VCaP (cell line): ENCODE results near the gene TAB2.

Experiments
- H3K27ac ChIP-seq: fragments of 450-650 bp; 2 replicates; pipeline ENCODE4 v1.5.1; 2017
- CTCF ChIP-seq: fragments of 450-650 bp; conservative IDR thresholded peaks from 2 replicates; pipeline ENCODE4 v1.5.1; 2017; ENCODE audit warnings: mild to moderate bottlenecking, moderate library complexity

The TAB2 gene

GRCh38 chr6:149437212-149437611, 119.7 kb downstream of the TAB2 start:
- TF ChIP-seq CTCF: no peak
- no peak overlapping the region for H3K27ac ChIP-seq

- H3K27ac ChIP-seq: no peak overlapping the region
- no peak for TF ChIP-seq CTCF
Measured at GRCh38 chr6:149438855-149439254, 121.3 kb downstream of the TAB2 start.

GRCh38 chr6:149439626-149440025, 122.1 kb downstream of the TAB2 start:
- no peak for TF ChIP-seq CTCF
- H3K27ac ChIP-seq: no peak overlapping the region

- no peak overlapping the region for H3K27ac ChIP-seq
- no peak for TF ChIP-seq CTCF
Measured at GRCh38 chr6:149440735-149441671, 123.5 kb downstream of the TAB2 start.

- H3K27ac ChIP-seq: no peak overlapping the region
- TF ChIP-seq CTCF: no peak
Measured at GRCh38 chr6:149441740-149442139, 124.2 kb downstream of the TAB2 start.

GRCh38 chr6:149443411-149444181, 126.1 kb downstream of the TAB2 start:
- TF ChIP-seq CTCF: no peak

GRCh38 chr6:149444360-149445094, 127.0 kb downstream of the TAB2 start:
- H3K27ac ChIP-seq: peak overlapping the region; percentile 65

More at GRCh38 chr6:149443411-149444181, 126.1 kb downstream of the TAB2 start:
- no peak overlapping the region for H3K27ac ChIP-seq
